Neural crest cell (in vitro differentiated cells): ENCODE data around the gene APOB. TPM values are rescaled to one million over a fixed set of nuclear protein-coding genes. Genes with fewer than 3 reads are reported as not detected.

Experiments used
- DNase-seq: peaks from one replicate; pipeline ENCODE4 v3.0.0; 2021; ENCODE audit warnings: low read depth, mixed read lengths, low spot score
- H3K27ac Mint-ChIP-seq: one replicate; pipeline ENCODE4 v1.8.0; 2021; ENCODE audit warnings: mild to moderate bottlenecking, mixed read lengths; ENCODE audit not compliant: unreplicated experiment
- H3K27me3 Mint-ChIP-seq: 2 replicates; pipeline ENCODE4 v1.8.0; 2021; ENCODE audit warnings: low read depth, mild to moderate bottlenecking, mixed read lengths
- H3K36me3 Mint-ChIP-seq: 2 replicates; pipeline ENCODE4 v1.8.0; 2021; ENCODE audit warnings: low read depth, mild to moderate bottlenecking, mixed read lengths
- H3K4me1 Mint-ChIP-seq: 2 replicates; pipeline ENCODE4 v1.8.0; 2021; ENCODE audit warnings: mixed read lengths
- H3K4me3 Mint-ChIP-seq: one replicate; pipeline ENCODE4 v1.8.0; 2021; ENCODE audit warnings: mild to moderate bottlenecking, mixed read lengths
- H3K9me3 Mint-ChIP-seq: 2 replicates; pipeline ENCODE4 v1.8.0; 2021; ENCODE audit warnings: mixed read lengths
- CTCF ChIP-seq: fragments of 200-600 bp; sonication (generic); conservative IDR thresholded peaks from 2 replicates; pipeline ENCODE4 v1.5.0; 2021; ENCODE audit warnings: antibody characterized with exemption, mild to moderate bottlenecking
- total RNA-seq: library from RNA; stranded (reverse); gene quantifications from 2 replicates; pipeline ENCODE4 v1.2.1, GENCODE V29; 2021

Gene APOB
- total RNA-seq, 1 donor from 2014 or later: 0.09 TPM

DNA sequence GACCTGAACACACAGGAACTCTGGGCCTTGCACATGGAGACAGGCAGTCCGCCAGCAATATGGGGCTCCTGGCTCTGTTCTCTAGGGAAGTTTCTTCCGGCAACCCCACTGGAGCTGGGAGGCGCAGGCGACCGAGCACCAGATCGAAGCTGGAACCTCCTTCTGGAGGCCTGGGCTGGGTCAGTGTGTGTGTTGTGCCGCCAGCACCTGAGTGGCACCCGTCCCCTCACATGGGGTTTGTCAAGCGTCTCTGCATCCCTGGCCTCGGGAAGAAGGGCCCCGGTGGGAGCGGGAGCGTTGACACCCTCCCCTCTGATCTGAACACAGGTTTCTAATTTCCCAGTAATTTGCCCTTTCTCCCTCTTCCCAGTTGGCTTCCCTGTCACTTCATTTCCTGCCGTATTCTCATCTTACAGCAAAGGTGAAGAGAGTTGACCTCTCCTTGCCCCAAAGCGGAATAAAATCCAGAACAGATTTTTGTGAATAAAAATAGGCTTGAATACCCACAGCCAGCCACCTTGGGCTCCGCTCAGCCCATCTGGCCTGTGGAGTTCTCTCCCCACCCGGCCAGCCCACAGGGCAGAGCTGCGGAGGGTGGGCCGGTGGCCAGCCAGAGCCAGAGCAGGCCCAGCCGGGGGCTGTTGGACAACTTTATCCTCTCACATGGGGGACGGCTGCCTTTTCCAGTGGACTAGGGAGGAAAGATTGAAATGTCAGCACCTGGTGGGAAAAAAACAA is 85.9 kb downstream of the APOB start:
- no peaks in the 10 kb centered on the region for H3K36me3 Mint-ChIP-seq
- no peaks in the 10 kb centered on the region for H3K9me3 Mint-ChIP-seq
- peaks cover 35% of the 10 kb centered on the region for H3K27me3 Mint-ChIP-seq
- H3K4me3 Mint-ChIP-seq: no peak overlapping the region
- no peak for TF ChIP-seq CTCF
- DNase-seq: no peak
- no peak overlapping the region for H3K27ac Mint-ChIP-seq
- H3K4me1 Mint-ChIP-seq: no peaks in the 10 kb centered on the region

DNA sequence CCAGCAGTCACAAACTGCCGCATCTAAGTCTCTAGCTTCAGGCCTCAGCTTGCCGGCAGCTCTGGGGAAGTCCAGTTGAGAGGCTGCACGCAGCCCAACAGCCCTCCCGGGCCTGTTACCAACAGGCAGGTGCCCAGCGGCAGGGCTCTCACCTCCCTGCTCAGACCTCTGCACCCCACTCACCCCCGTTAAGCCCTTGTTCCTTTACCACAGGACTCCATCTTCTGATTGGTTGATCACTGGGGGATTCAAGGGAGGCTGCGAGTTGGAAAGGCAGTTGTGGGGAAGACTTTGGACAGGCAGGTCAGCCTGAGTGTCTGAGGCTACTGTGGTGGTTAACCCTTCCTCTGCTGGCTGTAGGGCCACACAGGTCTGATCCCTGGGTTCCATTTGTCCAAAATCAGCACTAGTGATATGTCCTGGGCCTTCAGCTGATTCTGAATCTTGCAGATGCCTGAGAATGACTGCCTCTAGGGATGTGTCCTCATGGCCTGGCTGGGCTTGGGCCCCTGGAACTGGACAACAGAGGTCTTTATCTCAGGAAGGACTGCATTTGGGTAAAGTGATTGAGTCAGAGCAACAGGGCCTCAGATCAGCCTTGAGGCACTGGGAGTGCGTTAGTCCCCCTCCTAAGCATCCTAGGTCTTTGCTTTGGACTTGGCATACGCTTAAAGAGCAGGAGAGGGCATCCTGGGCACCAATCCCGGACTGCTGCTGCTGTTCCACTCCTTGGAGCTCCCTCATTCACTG is 88.4 kb downstream of the APOB start:
- no peak overlapping the region for H3K27ac Mint-ChIP-seq

DNA sequence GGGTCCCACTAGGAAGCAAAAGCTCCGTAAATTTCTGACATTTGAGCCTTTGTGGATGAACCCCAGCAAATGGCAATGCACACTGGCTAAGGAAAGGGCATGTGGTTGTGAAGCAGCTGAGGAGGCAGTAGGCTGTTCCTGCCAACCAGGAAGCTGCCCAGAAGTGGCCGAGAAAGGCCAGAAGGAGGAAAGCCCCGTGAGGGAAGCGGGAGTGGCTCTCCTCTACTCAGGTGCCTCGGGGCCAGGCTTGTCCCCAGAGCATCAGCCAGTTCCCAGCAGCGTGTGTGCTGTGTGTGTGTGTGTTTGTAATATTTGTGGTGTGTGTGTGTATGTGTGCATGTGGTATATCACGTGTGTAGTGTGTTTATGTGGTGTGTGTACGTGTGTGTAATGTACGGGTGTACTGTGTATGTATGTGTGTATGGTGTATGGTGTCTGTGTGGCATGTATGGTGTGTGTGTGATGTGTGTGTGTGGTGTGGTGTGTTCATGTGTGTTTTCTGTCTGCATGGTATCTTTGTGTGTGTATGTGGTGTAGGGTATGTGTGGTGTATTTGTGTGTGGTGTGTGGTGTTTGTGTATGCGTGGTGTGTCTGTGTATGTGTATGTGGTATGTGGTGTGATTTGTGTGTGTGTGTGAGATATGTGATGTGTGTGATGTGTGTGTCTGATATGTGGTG is 90.6 kb downstream of the APOB start:
- no peak for TF ChIP-seq CTCF
- peaks cover 13% of the 10 kb centered on the region for H3K27me3 Mint-ChIP-seq
- no peak overlapping the region for H3K4me3 Mint-ChIP-seq
- H3K36me3 Mint-ChIP-seq: no peaks in the 10 kb centered on the region
- no peak for DNase-seq
- H3K9me3 Mint-ChIP-seq: no peaks in the 10 kb centered on the region
- H3K4me1 Mint-ChIP-seq: no peaks in the 10 kb centered on the region
- no peak overlapping the region for H3K27ac Mint-ChIP-seq

More for the DNA sequence above, 88.4 kb downstream of the APOB start:
- TF ChIP-seq CTCF: no peak
- Mint-ChIP-seq H3K36me3 (no peaks in the 10 kb centered on the region), H3K9me3 (no peaks in the 10 kb centered on the region), H3K4me3 (no peak overlapping the region), H3K27me3 (peaks cover 23% of the 10 kb centered on the region), H3K4me1 (no peaks in the 10 kb centered on the region)
- no peak for DNase-seq

Other genes with a start within 250 kb of the APOB start
- gene LDAH, start 221.0 kb downstream of the APOB start, total RNA-seq: 49.7 and 50.5 TPM in 2 replicates
- not detected in 2 replicates for gene TDRD15, start 79.9 kb upstream of the APOB start, total RNA-seq